HepG2 (cell line): ENCODE data around the gene IRAK2. TPM values are rescaled to one million over a fixed set of nuclear protein-coding genes. Genes with fewer than 3 reads are reported as not detected.

ENCODE experiments used
- AHR ChIP-seq: IDR thresholded peaks from 2 replicates; pipeline ENCODE4 v1.6.1; 2018; ENCODE audit warnings: missing genetic modification reagents, missing compliant biosample characterization
- ETV6 ChIP-seq: sonication (generic); formaldehyde crosslinking; conservative IDR thresholded peaks from 2 replicates; pipeline ENCODE4 v1.4.0; 2020; ENCODE audit warnings: missing genetic modification reagents
- FOXJ3 ChIP-seq: sonication (generic); formaldehyde crosslinking; IDR thresholded peaks from 2 replicates; pipeline ENCODE4 v1.4.0; 2020; ENCODE audit warnings: missing genetic modification reagents, mild to moderate bottlenecking, borderline replicate concordance
- HMG20B ChIP-seq: conservative IDR thresholded peaks from 2 replicates; pipeline ENCODE4 v1.6.1; 2016; ENCODE audit warnings: missing genetic modification reagents, missing compliant biosample characterization
- JUND ChIP-seq: sonication (generic); formaldehyde crosslinking; IDR thresholded peaks from 2 replicates; pipeline ENCODE4 v1.8.0; 2022; ENCODE audit warnings: mild to moderate bottlenecking, missing genetic modification reagents
- SMAD3 ChIP-seq: sonication (generic); formaldehyde crosslinking; IDR thresholded peaks from 2 replicates; pipeline ENCODE4 v1.4.0; 2020; ENCODE audit warnings: missing genetic modification reagents
- ZKSCAN1 ChIP-seq: fragments of 150-350 bp; IDR thresholded peaks from 2 replicates; pipeline ENCODE4 v1.6.1; 2014; ENCODE audit warnings: low read length
- ZNF232 ChIP-seq: sonication (generic); formaldehyde crosslinking; IDR thresholded peaks from 2 replicates; pipeline ENCODE4 v1.4.0; 2020; ENCODE audit warnings: missing genetic modification reagents, borderline replicate concordance
- ZNF264 ChIP-seq: sonication (generic); formaldehyde crosslinking; IDR thresholded peaks from 2 replicates; pipeline ENCODE4 v1.4.0; 2020; ENCODE audit warnings: missing genetic modification reagents
- ZNF382 ChIP-seq: sonication (generic); formaldehyde crosslinking; IDR thresholded peaks from 2 replicates; pipeline ENCODE4 v1.5.0; 2020; ENCODE audit warnings: missing genetic modification reagents, mild to moderate bottlenecking, borderline replicate concordance
- ZNF564 ChIP-seq: sonication (generic); formaldehyde crosslinking; IDR thresholded peaks from 2 replicates; pipeline ENCODE4 v1.8.1; 2023; ENCODE audit warnings: mild to moderate bottlenecking, missing genetic modification reagents
- ZSCAN31 ChIP-seq: sonication (generic); formaldehyde crosslinking; IDR thresholded peaks from 2 replicates; pipeline ENCODE4 v1.5.0; 2020; ENCODE audit warnings: low read depth, mild to moderate bottlenecking, missing genetic modification reagents
- ZSCAN9 ChIP-seq: IDR thresholded peaks from 2 replicates; pipeline ENCODE4 v1.6.1; 2016; ENCODE audit warnings: borderline replicate concordance
- polyA plus RNA-seq, 8 experiments: library from polyadenylated mRNA; depleted of rRNA in 3 of 8; stranded (reverse) in 7 of 8; unstranded in 1 of 8; fragments of >200 nt; fragmentation: Illumina TruSeq in 4 of 8; extraction: Trizol in 4 of 8; gene quantifications; 2 replicates each; pipeline versions ENCODE4 v1.2.1 to v1.2.3, GENCODE V29; 2011 to 2016; ENCODE audit warnings: low read depth in 4 of 8, missing spikeins in 1 of 8, mixed read lengths in 1 of 8; ENCODE audit not compliant: insufficient read depth in 1 of 8
- total RNA-seq, 5 experiments: library from RNA; depleted of rRNA; stranded (reverse); fragments of >200 nt; fragmentation: Illumina TruSeq; extraction: Trizol; gene quantifications; 2 replicates each; pipeline ENCODE4 v1.2.3, GENCODE V29; 2016; ENCODE audit warnings: low read depth in 1 of 5
- TF ChIP-seq, protein P1 (sequence below): sonication (generic); formaldehyde crosslinking; IDR thresholded peaks from one replicate; pipeline ENCODE4 v1.5.1; 2020; ENCODE audit warnings: mild to moderate bottlenecking, missing genetic modification reagents; ENCODE audit errors: not compliant biosample characterization
- TF ChIP-seq, protein P2 (sequence below): sonication (generic); formaldehyde crosslinking; IDR thresholded peaks from 2 replicates; pipeline ENCODE4 v1.4.0; 2020; ENCODE audit warnings: missing genetic modification reagents
- TF ChIP-seq, protein P3 (sequence below): sonication (generic); formaldehyde crosslinking; IDR thresholded peaks from 2 replicates; pipeline ENCODE4 v1.4.0; 2020; ENCODE audit warnings: mild to moderate bottlenecking, low read depth, missing genetic modification reagents
- TF ChIP-seq, protein P4 (sequence below): sonication (generic); formaldehyde crosslinking; IDR thresholded peaks from 2 replicates; pipeline ENCODE4 v1.5.0; 2020; ENCODE audit warnings: missing genetic modification reagents

Gene IRAK2
- total and polyA plus RNA-seq, 2 of the 13 experiments (the other 11 are each of a cell fraction or from before 2014, with no cell fraction given): 13.1 to 23.3 TPM

DNA sequence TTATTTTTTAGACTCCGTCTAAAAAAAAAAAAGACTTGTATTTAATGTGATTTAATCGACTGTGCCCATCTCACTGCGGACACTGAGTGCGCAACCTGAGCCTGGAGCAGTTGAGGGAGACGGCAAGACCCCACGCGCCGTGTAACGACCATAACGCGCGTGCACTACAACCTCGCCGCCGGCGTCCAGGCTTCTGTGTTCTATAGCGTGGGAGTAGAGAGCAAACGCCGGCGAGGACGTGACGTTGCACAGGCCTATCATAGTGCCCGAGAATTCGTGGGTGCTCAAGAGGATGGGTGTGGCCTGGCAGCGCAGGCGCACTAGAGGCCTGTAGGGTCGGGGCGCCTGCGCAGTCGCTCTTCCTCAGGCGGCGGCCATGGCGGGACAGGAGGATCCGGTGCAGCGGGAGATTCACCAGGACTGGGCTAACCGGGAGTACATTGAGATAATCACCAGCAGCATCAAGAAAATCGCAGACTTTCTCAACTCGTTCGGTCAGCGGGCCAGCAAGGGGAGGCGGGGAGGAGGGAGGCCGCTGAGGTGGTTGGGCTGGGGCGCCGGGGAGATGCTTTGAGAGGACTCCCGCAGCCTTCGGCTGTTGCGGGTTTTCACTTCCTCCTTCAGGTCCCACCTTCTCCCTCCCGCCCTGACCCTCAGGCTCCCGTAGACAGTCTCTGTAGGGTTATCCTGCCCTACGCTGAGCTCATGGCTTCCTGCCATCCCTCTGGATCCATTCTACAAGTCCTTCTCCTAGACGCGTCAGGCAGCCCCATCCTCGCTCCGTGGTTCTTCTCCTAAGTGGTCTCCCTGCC lies 49.2 kb upstream of the IRAK2 start, which contains the start of gene BRK1 (continued):
- TF ChIP-seq, protein P1, sequence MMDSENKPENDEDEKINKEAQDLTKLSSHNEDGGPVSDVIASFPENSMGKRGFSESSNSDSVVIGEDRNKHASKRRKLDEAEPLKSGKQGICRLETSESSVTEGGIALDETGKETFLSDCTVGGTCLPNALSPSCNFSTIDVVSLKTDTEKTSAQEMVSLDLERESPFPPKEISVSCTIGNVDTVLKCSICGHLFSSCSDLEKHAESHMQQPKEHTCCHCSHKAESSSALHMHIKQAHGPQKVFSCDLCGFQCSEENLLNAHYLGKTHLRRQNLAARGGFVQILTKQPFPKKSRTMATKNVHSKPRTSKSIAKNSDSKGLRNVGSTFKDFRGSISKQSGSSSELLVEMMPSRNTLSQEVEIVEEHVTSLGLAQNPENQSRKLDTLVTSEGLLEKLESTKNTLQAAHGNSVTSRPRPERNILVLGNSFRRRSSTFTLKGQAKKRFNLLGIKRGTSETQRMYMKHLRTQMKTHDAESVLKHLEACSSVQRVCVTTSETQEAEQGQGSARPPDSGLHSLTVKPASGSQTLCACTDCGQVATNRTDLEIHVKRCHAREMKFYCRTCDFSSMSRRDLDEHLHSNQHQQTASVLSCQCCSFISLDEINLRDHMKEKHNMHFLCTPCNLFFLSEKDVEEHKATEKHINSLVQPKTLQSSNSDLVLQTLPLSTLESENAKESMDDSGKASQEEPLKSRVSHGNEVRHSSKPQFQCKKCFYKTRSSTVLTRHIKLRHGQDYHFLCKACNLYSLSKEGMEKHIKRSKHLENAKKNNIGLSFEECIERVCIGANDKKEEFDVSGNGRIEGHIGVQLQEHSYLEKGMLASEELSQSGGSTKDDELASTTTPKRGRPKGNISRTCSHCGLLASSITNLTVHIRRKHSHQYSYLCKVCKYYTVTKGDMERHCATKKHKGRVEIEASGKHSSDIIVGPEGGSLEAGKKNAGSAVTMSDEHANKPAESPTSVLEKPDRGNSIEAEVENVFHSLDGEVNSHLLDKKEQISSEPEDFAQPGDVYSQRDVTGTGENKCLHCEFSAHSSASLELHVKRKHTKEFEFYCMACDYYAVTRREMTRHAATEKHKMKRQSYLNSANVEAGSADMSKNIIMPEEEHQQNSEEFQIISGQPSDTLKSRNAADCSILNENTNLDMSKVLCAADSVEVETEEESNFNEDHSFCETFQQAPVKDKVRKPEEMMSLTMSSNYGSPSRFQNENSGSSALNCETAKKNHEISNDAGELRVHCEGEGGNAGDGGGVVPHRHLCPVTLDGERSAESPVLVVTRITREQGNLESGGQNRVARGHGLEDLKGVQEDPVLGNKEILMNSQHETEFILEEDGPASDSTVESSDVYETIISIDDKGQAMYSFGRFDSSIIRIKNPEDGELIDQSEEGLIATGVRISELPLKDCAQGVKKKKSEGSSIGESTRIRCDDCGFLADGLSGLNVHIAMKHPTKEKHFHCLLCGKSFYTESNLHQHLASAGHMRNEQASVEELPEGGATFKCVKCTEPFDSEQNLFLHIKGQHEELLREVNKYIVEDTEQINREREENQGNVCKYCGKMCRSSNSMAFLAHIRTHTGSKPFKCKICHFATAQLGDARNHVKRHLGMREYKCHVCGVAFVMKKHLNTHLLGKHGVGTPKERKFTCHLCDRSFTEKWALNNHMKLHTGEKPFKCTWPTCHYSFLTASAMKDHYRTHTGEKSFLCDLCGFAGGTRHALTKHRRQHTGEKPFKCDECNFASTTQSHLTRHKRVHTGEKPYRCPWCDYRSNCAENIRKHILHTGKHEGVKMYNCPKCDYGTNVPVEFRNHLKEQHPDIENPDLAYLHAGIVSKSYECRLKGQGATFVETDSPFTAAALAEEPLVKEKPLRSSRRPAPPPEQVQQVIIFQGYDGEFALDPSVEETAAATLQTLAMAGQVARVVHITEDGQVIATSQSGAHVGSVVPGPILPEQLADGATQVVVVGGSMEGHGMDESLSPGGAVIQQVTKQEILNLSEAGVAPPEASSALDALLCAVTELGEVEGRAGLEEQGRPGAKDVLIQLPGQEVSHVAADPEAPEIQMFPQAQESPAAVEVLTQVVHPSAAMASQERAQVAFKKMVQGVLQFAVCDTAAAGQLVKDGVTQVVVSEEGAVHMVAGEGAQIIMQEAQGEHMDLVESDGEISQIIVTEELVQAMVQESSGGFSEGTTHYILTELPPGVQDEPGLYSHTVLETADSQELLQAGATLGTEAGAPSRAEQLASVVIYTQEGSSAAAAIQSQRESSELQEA (CRISPR knock-in tag): no peak
- no peak for TF ChIP-seq HMG20B (CRISPR knock-in tag)
- TF ChIP-seq, protein P2, sequence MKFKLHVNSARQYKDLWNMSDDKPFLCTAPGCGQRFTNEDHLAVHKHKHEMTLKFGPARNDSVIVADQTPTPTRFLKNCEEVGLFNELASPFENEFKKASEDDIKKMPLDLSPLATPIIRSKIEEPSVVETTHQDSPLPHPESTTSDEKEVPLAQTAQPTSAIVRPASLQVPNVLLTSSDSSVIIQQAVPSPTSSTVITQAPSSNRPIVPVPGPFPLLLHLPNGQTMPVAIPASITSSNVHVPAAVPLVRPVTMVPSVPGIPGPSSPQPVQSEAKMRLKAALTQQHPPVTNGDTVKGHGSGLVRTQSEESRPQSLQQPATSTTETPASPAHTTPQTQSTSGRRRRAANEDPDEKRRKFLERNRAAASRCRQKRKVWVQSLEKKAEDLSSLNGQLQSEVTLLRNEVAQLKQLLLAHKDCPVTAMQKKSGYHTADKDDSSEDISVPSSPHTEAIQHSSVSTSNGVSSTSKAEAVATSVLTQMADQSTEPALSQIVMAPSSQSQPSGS (CRISPR knock-in tag): no peak
- 0 out of 2 replicates have a peak, but pooled peaks have one; percentile 71 for TF ChIP-seq ZNF232
- TF ChIP-seq ZKSCAN1: no peak
- TF ChIP-seq, protein P3, sequence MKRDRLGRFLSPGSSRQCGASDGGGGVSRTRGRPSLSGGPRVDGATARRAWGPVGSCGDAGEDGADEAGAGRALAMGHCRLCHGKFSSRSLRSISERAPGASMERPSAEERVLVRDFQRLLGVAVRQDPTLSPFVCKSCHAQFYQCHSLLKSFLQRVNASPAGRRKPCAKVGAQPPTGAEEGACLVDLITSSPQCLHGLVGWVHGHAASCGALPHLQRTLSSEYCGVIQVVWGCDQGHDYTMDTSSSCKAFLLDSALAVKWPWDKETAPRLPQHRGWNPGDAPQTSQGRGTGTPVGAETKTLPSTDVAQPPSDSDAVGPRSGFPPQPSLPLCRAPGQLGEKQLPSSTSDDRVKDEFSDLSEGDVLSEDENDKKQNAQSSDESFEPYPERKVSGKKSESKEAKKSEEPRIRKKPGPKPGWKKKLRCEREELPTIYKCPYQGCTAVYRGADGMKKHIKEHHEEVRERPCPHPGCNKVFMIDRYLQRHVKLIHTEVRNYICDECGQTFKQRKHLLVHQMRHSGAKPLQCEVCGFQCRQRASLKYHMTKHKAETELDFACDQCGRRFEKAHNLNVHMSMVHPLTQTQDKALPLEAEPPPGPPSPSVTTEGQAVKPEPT (CRISPR knock-in tag): peak; percentile 64; the same call in 1 of the 2 replicates
- no peak for TF ChIP-seq ETV6 (CRISPR knock-in tag)
- peak; percentile 52 for TF ChIP-seq ZSCAN31
- no peak for TF ChIP-seq ZNF564 (CRISPR knock-in tag)
- peak; percentile 90 for TF ChIP-seq ZNF264
- no peak; the same call in 1 of the 2 replicates for TF ChIP-seq SMAD3 (CRISPR knock-in tag)
- TF ChIP-seq, protein P4, sequence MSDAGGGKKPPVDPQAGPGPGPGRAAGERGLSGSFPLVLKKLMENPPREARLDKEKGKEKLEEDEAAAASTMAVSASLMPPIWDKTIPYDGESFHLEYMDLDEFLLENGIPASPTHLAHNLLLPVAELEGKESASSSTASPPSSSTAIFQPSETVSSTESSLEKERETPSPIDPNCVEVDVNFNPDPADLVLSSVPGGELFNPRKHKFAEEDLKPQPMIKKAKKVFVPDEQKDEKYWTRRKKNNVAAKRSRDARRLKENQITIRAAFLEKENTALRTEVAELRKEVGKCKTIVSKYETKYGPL (CRISPR knock-in tag): no peak
- TF ChIP-seq ZSCAN9 (CRISPR knock-in tag): peak; percentile 40; the same call in 1 of the 2 replicates
- TF ChIP-seq AHR (CRISPR knock-in tag): 0 out of 2 replicates have a peak, but pooled peaks have one; percentile 38
- TF ChIP-seq JUND: no peak
- TF ChIP-seq ZNF382 (CRISPR knock-in tag): no peak
- peak; percentile 74 for TF ChIP-seq FOXJ3
